Fibroblast of the aortic adventitia (primary cell): ENCODE results near the gene CELF5. TPM values are rescaled to one million over a fixed set of nuclear protein-coding genes. Genes with fewer than 3 reads are reported as not detected.
A peak's percentile ranks its signal among the peaks of the same experiment; 100 is the strongest.
"Not testable (repeated sequence)": the region's sequence is repeated elsewhere in the genome, so short reads cannot be mapped to it uniquely, and the experiment has no call there.

Experiments
- DNase-seq: peaks from one replicate; pipeline ENCODE4 v3.0.0-alpha.2; 2010; ENCODE audit warnings: low read depth
- H3K4me3 ChIP-seq: 2 replicates; pipeline ENCODE4 v1.5.1; 2011; ENCODE audit warnings: low read depth, mild to moderate bottlenecking, control low read depth, low read length, moderate library complexity
- total RNA-seq: library from RNA; depleted of rRNA; stranded (reverse); fragments of >200 nt; gene quantifications from 2 replicates; pipeline ENCODE4 v1.2.3, GENCODE V29; 2012; ENCODE audit warnings: low replicate concordance
- TF ChIP-seq, protein P1 (sequence below): IDR thresholded peaks from 2 replicates; pipeline ENCODE4 v1.5.1; 2011; ENCODE audit warnings: mild to moderate bottlenecking, low read length, control low read depth, inconsistent platforms; ENCODE audit not compliant: insufficient read depth

Gene CELF5
- total RNA-seq, 1 donor, result not detected

GRCh38 chr19:3187662-3188511, 36.6 kb upstream of the CELF5 start:
- peak overlapping the region; percentile 86 for H3K4me3 ChIP-seq
- no peak for DNase-seq
- TF ChIP-seq, protein P1, sequence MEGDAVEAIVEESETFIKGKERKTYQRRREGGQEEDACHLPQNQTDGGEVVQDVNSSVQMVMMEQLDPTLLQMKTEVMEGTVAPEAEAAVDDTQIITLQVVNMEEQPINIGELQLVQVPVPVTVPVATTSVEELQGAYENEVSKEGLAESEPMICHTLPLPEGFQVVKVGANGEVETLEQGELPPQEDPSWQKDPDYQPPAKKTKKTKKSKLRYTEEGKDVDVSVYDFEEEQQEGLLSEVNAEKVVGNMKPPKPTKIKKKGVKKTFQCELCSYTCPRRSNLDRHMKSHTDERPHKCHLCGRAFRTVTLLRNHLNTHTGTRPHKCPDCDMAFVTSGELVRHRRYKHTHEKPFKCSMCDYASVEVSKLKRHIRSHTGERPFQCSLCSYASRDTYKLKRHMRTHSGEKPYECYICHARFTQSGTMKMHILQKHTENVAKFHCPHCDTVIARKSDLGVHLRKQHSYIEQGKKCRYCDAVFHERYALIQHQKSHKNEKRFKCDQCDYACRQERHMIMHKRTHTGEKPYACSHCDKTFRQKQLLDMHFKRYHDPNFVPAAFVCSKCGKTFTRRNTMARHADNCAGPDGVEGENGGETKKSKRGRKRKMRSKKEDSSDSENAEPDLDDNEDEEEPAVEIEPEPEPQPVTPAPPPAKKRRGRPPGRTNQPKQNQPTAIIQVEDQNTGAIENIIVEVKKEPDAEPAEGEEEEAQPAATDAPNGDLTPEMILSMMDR, result no peak

- no peak overlapping the region for H3K4me3 ChIP-seq
- TF ChIP-seq, protein P1, result no peak
- no peak for DNase-seq
These were observed 35.5 kb upstream of the CELF5 start for GRCh38 chr19:3188627-3189596.

- no peak overlapping the region for H3K4me3 ChIP-seq
- TF ChIP-seq, protein P1, result no peak
- no peak for DNase-seq
These were observed 34.6 kb upstream of the CELF5 start for GRCh38 chr19:3189702-3190469.

DNA sequence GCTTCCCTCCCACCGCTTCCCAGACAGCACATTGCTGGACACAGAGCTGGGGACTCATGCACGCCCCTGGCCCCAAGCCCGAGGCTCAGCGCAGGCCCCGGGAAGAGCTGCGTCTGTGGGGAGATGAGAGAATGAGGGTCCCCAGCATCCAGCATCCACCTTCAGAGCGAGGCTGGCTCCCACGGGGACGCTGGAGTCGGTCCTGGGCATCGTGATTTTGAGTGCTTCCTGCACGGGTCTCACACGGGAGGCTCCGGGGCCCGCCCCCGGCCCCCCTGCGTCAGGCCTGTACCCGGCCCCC, 34.0 kb upstream of the CELF5 start:
- H3K4me3 ChIP-seq, result no peak overlapping the region
- no peak for DNase-seq

GRCh38 chr19:3190921-3191805, 33.3 kb upstream of the CELF5 start:
- no peak overlapping the region for H3K4me3 ChIP-seq
- TF ChIP-seq, protein P1, result no peak
- DNase-seq, result no peak

More for the DNA sequence above, 34.0 kb upstream of the CELF5 start:
- TF ChIP-seq, protein P1, result no peak

GRCh38 chr19:3191806-3192104, 32.7 kb upstream of the CELF5 start:
- not testable (repeated sequence) for DNase-seq

More at GRCh38 chr19:3191806-3192104, 32.7 kb upstream of the CELF5 start:
- H3K4me3 ChIP-seq, result not testable (repeated sequence)
